ENCODE results near the gene RTN4. TPM values are rescaled to one million over a fixed set of nuclear protein-coding genes. Genes with fewer than 3 reads are reported as not detected.

The RTN4 gene
- total RNA-seq, 1 experiment from 2014 or later: 394 TPM

GRCh38 chr2:55006306-55006705 is 43.9 kb downstream of the RTN4 start:
- no peak for TF ChIP-seq CTCF (IDR thresholded peaks at IDR 0.05; ENCODE audit: unreplicated experiment)
- peaks cover 70% of the 10 kb centered on the region for H3K4me1 Mint-ChIP-seq (ENCODE audit: low read depth, unreplicated experiment)
- peak overlapping the region; percentile 61 for H3K27ac Mint-ChIP-seq (ENCODE audit: unreplicated experiment)
- DNase-seq: no peak
- intact Hi-C loops (cut with micrococcal nuclease; ENCODE audit: unreplicated experiment): no loop called here
- peaks cover 11% of the 10 kb centered on the region for H3K36me3 Mint-ChIP-seq (ENCODE audit: insufficient read depth, unreplicated experiment)
- H3K9me3 Mint-ChIP-seq (ENCODE audit: low read depth, unreplicated experiment): no peaks in the 10 kb centered on the region
- H3K4me3 Mint-ChIP-seq (ENCODE audit: low read depth, unreplicated experiment): peak overlapping the region; percentile 52
- CTCF ChIA-PET: interaction anchor here (1.3 kb wide), 1 partner anchor 27 kb away, joined by 3 read pairs; no protein-coding TSS in a partner anchor
- no peaks in the 10 kb centered on the region for H3K27me3 Mint-ChIP-seq (ENCODE audit: unreplicated experiment)
- BruUV-seq (replicated peaks): no TSS peak

DNA sequence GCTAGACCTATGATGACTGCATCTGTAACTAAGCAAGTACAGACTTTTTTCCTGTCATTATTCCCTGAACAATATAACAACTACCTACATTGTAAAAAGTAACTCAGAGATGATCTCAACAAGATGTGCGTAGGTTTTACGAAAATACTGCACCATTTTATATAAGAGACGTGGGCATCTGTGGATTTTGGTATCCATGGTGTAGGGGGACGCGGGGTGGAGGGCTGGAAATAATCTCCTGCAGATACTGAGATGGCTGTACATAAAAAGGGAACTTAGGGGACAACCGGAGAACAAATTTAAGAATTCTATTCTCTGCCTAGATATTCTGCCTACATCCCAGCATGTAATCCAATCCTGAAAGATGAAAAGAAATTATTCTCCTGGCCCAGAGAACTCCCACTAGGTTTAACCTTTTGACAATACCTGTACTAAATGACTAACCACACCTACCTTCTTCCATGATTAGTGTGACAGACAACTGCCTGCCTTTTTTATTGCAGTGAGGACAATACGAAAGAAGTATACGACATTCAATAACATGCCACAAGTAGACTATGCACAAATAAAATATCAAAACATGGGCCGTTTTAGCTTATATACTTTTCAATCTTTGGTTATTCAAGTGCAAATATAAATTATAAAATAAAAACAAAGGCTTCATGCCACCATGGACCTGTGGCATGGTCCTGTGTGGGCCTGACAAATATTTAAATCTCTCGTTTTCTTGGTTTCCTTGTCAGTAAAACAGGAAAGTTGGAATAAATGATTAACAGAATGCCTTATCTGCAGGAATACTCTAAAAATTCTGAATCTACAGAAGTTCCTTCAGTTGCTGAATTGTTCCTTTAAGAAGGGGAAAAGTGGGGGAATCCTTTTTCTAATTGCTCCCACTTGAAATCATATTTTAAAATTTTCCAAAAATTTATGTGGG is 46.3 kb downstream of the RTN4 start:
- Mint-ChIP-seq H3K27me3 (ENCODE audit: unreplicated experiment) (no peaks in the 10 kb centered on the region), H3K36me3 (ENCODE audit: insufficient read depth, unreplicated experiment) (no peaks in the 10 kb centered on the region), H3K9me3 (ENCODE audit: low read depth, unreplicated experiment) (no peaks in the 10 kb centered on the region), H3K4me3 (ENCODE audit: low read depth, unreplicated experiment) (peak overlapping the region; percentile 10), H3K4me1 (ENCODE audit: low read depth, unreplicated experiment) (peaks cover 74% of the 10 kb centered on the region), H3K27ac (ENCODE audit: unreplicated experiment) (peak overlapping the region; percentile 66)
- no peak for DNase-seq
- CTCF ChIA-PET: interaction anchor here (0.5 to 1.3 kb wide), 4 partner anchors 7 to 1221 kb away, joined by 3 to 8 read pairs (median 4); no protein-coding TSS in a partner anchor
- no peak for TF ChIP-seq CTCF (IDR thresholded peaks at IDR 0.05; ENCODE audit: unreplicated experiment)
- intact Hi-C loops (cut with micrococcal nuclease; ENCODE audit: unreplicated experiment): no loop called here
- BruUV-seq (replicated peaks): no TSS peak

GRCh38 chr2:55001716-55002115 is 48.5 kb downstream of the RTN4 start:
- peaks cover 79% of the 10 kb centered on the region for H3K4me1 Mint-ChIP-seq (ENCODE audit: low read depth, unreplicated experiment)

DNA sequence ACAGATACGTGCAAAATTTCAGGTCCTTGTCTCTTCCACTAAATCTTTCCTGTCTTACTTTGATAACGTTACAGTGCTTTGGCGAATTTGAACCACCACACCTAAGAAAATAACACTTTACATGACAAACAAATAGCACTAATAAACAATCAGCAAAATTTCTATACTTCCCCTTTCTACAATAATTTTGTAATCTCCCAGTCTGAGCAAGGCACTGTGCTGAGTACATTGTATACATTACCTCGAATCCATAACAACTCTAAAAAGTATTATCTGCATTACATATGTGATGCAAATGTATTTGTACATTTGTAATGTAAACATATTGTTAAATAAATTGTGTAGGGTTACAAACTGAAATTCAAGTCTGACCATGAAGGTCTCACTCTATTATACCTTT is 49.9 kb downstream of the RTN4 start:
- Mint-ChIP-seq H3K27me3 (ENCODE audit: unreplicated experiment) (no peaks in the 10 kb centered on the region), H3K36me3 (ENCODE audit: insufficient read depth, unreplicated experiment) (peaks cover 4% of the 10 kb centered on the region), H3K27ac (ENCODE audit: unreplicated experiment) (no peak overlapping the region), H3K4me1 (ENCODE audit: low read depth, unreplicated experiment) (peaks cover 81% of the 10 kb centered on the region), H3K4me3 (ENCODE audit: low read depth, unreplicated experiment) (no peak overlapping the region), H3K9me3 (ENCODE audit: low read depth, unreplicated experiment) (no peaks in the 10 kb centered on the region)
- CTCF ChIA-PET: interaction anchor here (1.2 kb wide), 1 partner anchor 101 kb away, joined by 5 read pairs; no protein-coding TSS in a partner anchor
- no peak for DNase-seq
- intact Hi-C loops (cut with micrococcal nuclease; ENCODE audit: unreplicated experiment): no loop called here
- BruUV-seq (replicated peaks): no TSS peak
- no peak for TF ChIP-seq CTCF (IDR thresholded peaks at IDR 0.05; ENCODE audit: unreplicated experiment)

More at GRCh38 chr2:55001716-55002115, 48.5 kb downstream of the RTN4 start:
- H3K27me3 Mint-ChIP-seq (ENCODE audit: unreplicated experiment): no peaks in the 10 kb centered on the region
- intact Hi-C loops (cut with micrococcal nuclease; ENCODE audit: unreplicated experiment): no loop called here
- H3K9me3 Mint-ChIP-seq (ENCODE audit: low read depth, unreplicated experiment): no peaks in the 10 kb centered on the region
- H3K36me3 Mint-ChIP-seq (ENCODE audit: insufficient read depth, unreplicated experiment): no peaks in the 10 kb centered on the region
- CTCF ChIA-PET: interaction anchor here (0.5 kb wide), 1 partner anchor 39 kb away, joined by 3 read pairs; no protein-coding TSS in a partner anchor
- H3K4me3 Mint-ChIP-seq (ENCODE audit: low read depth, unreplicated experiment): no peak overlapping the region
- BruUV-seq (replicated peaks): no TSS peak
- no peak for DNase-seq
- TF ChIP-seq CTCF (IDR thresholded peaks at IDR 0.05; ENCODE audit: unreplicated experiment): no peak
- no peak overlapping the region for H3K27ac Mint-ChIP-seq (ENCODE audit: unreplicated experiment)
